GM12878 (cell line): Measurements from ENCODE around the gene GGCX. TPM values are rescaled to one million over a fixed set of nuclear protein-coding genes. Genes with fewer than 3 reads are reported as not detected.

Source experiments
- ATAC-seq: fragments of 200-7000 bp; cut with Tn5 transposase; 3 replicates; pipeline ENCODE4 v1.9.1; 2020; ENCODE audit warnings: mild to moderate bottlenecking, moderate library complexity
- BruUV-seq: library from RNA; stranded (reverse); fragments of 400-500 nt; replicated peaks from 2 replicates; lab custom pipeline; 2021; lab: Mats Ljungman, UMichigan
- CTCF ChIA-PET: fragments of 300-600 bp; sonication (Branson Sonifier 250); formaldehyde crosslinking; extraction: SDS; loops from one replicate; lab custom pipeline; 2021; ENCODE audit warnings: inconsistent platforms; lab: Yijun Ruan, JAX
- POLR2A ChIA-PET: fragments of 350-600 bp; formaldehyde crosslinking; extraction: SDS; loops from one replicate; lab custom pipeline; 2021; ENCODE audit warnings: inconsistent platforms; lab: Charles Lee
- RAD21 ChIA-PET: fragments of 300-600 bp; sonication (Branson Sonifier 250); formaldehyde crosslinking; loops from one replicate; lab custom pipeline; 2023; ENCODE audit warnings: antibody characterized with exemption; ENCODE audit not compliant: unreplicated experiment; lab: Charles Lee
- SMC1A ChIA-PET: fragments of 300-600 bp; sonication (Branson Sonifier 250); formaldehyde crosslinking; loops from one replicate; lab custom pipeline; 2023; ENCODE audit not compliant: unreplicated experiment, uncharacterized antibody; lab: Charles Lee
- DNase-seq: peaks from one replicate; pipeline ENCODE4 v3.0.0-alpha.2; 2011; ENCODE audit warnings: low read depth, low spot score
- FAIRE-seq: peaks from 3 replicates; lab custom pipeline; 2011; peaks lifted over from hg19 to GRCh38; lab: Jason Lieb, UNC
- H2AFZ ChIP-seq: 2 replicates; pipeline ENCODE4 v1.6.0; 2011; ENCODE audit warnings: low read depth, low read length, control low read depth; ENCODE audit not compliant: control insufficient read depth
- H3K27ac ChIP-seq: 2 replicates; pipeline ENCODE4 v1.5.1; 2011; ENCODE audit warnings: control low read depth; ENCODE audit not compliant: control insufficient read depth, insufficient read depth
- H3K27me3 ChIP-seq, 2 experiments: replicated peaks in 1 of 2; 2 replicates each; pipeline versions ENCODE4 v1.6.0 to v1.6.1; 2011; ENCODE audit warnings: low read length in 1 of 2; ENCODE audit not compliant: control insufficient read depth in 2 of 2, insufficient read depth in 2 of 2
- H3K36me3 ChIP-seq, 2 experiments: 2 replicates each; pipeline ENCODE4 v1.5.1; 2011; ENCODE audit warnings: low read length in 1 of 2; ENCODE audit not compliant: control insufficient read depth in 2 of 2, insufficient read depth in 2 of 2
- H3K4me1 ChIP-seq: 2 replicates; pipeline ENCODE4 v1.6.1; 2011; ENCODE audit warnings: mild to moderate bottlenecking, low read length, moderate library complexity, mixed read lengths; ENCODE audit not compliant: control insufficient read depth, insufficient read depth
- H3K4me2 ChIP-seq: 2 replicates; pipeline ENCODE4 v1.6.0; 2011; ENCODE audit warnings: control low read depth; ENCODE audit not compliant: control insufficient read depth, insufficient read depth
- H3K4me3 ChIP-seq: fragments of 200-600 bp; sonication (generic); 2 replicates; pipeline ENCODE4 v1.5.1; 2016
- H3K79me2 ChIP-seq: 2 replicates; pipeline ENCODE4 v1.6.0; 2011; ENCODE audit warnings: low read length; ENCODE audit not compliant: control insufficient read depth, insufficient read depth
- H3K9ac ChIP-seq: 2 replicates; pipeline ENCODE4 v1.8.0; 2011; ENCODE audit warnings: low read length, control low read depth, mixed read lengths; ENCODE audit not compliant: control insufficient read depth, insufficient read depth
- H3K9me3 ChIP-seq: replicated peaks from 3 replicates; pipeline ENCODE4 v1.5.1; 2011; ENCODE audit warnings: mild to moderate bottlenecking, low read length; ENCODE audit not compliant: control insufficient read depth, insufficient read depth
- H4K20me1 ChIP-seq: 2 replicates; pipeline ENCODE4 v1.6.0; 2011; ENCODE audit not compliant: control insufficient read depth, insufficient read depth
- ATF7 ChIP-seq: fragments of 450-650 bp; IDR thresholded peaks from 2 replicates; pipeline ENCODE4 v1.6.1; 2016; ENCODE audit warnings: low read depth, mild to moderate bottlenecking
- SKIL ChIP-seq: fragments of 450-650 bp; IDR thresholded peaks from 2 replicates; pipeline ENCODE4 v1.6.1; 2017; ENCODE audit warnings: mild to moderate bottlenecking, low read depth, inconsistent platforms; ENCODE audit not compliant: poor library complexity, severe bottlenecking
- STAT1 ChIP-seq: fragments of 450-650 bp; conservative IDR thresholded peaks from 2 replicates; pipeline ENCODE4 v1.6.1; 2014; ENCODE audit warnings: antibody characterized with exemption, mild to moderate bottlenecking
- YBX1 ChIP-seq: fragments of 450-650 bp; IDR thresholded peaks from 2 replicates; pipeline ENCODE4 v1.6.1; 2016; ENCODE audit warnings: antibody characterized with exemption
- YY1 ChIP-seq: IDR thresholded peaks from 2 replicates; pipeline ENCODE4 v1.6.1; 2011; ENCODE audit warnings: low read depth, mild to moderate bottlenecking, low read length
- WGBS: methylation state at CpG from one replicate; pipeline ENCODE4 v1.1.6; 2016; ENCODE audit warnings: low lambda C conversion rate; ENCODE audit not compliant: insufficient replicate concordance, insufficient coverage; ENCODE audit errors: missing lambda C conversion rate; 5-methylcytosine and 5-hydroxymethylcytosine counted together
- in situ Hi-C: fragments of 300-500 bp; cut with MboI; formaldehyde crosslinking; loops from 9 replicates; pipeline ENCODE4 v1.14.3; 2018; ENCODE audit warnings: mixed read lengths
- intact Hi-C: fragments of 100-400 bp; cut with micrococcal nuclease; formaldehyde crosslinking; loops from one replicate; pipeline ENCODE4 v1.14.2; 2022; ENCODE audit not compliant: unreplicated experiment
- polyA plus RNA-seq, 11 experiments: library from polyadenylated mRNA; depleted of rRNA in 4 of 11; unstranded in 6 of 11; stranded (reverse) in 5 of 11; fragments of >200 nt; fragmentation: Nextera tagmentation in 4 of 11; fragmentation: Illumina TruSeq in 1 of 11; extraction: Ambion mirVana in 4 of 11; extraction: Trizol in 1 of 11; gene quantifications; 1 replicate in 1 of 11; 2 replicates in 10 of 11; pipeline versions ENCODE4 v1.2.1 to v1.2.3, GENCODE V29; 2011 to 2016; ENCODE audit warnings: inconsistent platforms in 2 of 11, missing spikeins in 2 of 11, low read depth in 1 of 11
- total RNA-seq, 4 experiments: library from RNA; depleted of rRNA in 3 of 4; stranded (reverse); fragments of >200 nt in 3 of 4; fragmentation: Illumina TruSeq in 1 of 4; extraction: Trizol in 1 of 4; gene quantifications; 2 replicates each; pipeline versions ENCODE4 v1.2.1 to v1.2.3, GENCODE V29; 2013 to 2021
- TF ChIP-seq, protein P1 (sequence below): fragments of 450-650 bp; formaldehyde crosslinking; IDR thresholded peaks from 2 replicates; pipeline ENCODE4 v1.5.0; 2022; ENCODE audit warnings: mild to moderate bottlenecking, missing genetic modification characterization

The GGCX gene
- total and polyA plus RNA-seq, 10 of the 15 experiments (the other 5 are each of a cell fraction or from before 2014, with no cell fraction given) = 18.1 to 52.7 (median 25.0) TPM

- TF ChIP-seq, protein P1, sequence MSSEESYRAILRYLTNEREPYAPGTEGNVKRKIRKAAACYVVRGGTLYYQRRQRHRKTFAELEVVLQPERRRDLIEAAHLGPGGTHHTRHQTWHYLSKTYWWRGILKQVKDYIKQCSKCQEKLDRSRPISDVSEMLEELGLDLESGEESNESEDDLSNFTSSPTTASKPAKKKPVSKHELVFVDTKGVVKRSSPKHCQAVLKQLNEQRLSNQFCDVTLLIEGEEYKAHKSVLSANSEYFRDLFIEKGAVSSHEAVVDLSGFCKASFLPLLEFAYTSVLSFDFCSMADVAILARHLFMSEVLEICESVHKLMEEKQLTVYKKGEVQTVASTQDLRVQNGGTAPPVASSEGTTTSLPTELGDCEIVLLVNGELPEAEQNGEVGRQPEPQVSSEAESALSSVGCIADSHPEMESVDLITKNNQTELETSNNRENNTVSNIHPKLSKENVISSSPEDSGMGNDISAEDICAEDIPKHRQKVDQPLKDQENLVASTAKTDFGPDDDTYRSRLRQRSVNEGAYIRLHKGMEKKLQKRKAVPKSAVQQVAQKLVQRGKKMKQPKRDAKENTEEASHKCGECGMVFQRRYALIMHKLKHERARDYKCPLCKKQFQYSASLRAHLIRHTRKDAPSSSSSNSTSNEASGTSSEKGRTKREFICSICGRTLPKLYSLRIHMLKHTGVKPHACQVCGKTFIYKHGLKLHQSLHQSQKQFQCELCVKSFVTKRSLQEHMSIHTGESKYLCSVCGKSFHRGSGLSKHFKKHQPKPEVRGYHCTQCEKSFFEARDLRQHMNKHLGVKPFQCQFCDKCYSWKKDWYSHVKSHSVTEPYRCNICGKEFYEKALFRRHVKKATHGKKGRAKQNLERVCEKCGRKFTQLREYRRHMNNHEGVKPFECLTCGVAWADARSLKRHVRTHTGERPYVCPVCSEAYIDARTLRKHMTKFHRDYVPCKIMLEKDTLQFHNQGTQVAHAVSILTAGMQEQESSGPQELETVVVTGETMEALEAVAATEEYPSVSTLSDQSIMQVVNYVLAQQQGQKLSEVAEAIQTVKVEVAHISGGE (CRISPR knock-in tag) = no peak
- no peak for TF ChIP-seq YBX1
- no peak for TF ChIP-seq SKIL
- no peak for TF ChIP-seq STAT1
- no peak for TF ChIP-seq ATF7
- TF ChIP-seq YY1 = no peak
- Histone ChIP-seq H3K27ac (no peak overlapping the region), H3K36me3 (no peaks in the 10 kb centered on the region), H3K4me3 (no peak overlapping the region), H3K4me1 (no peaks in the 10 kb centered on the region; the same call in 1 of the 2 replicates), H2AFZ (no peak overlapping the region), H3K4me2 (no peak overlapping the region), H4K20me1 (no peaks in the 10 kb centered on the region), H3K9me3 (no peaks in the 10 kb centered on the region), H3K79me2 (no peaks in the 10 kb centered on the region), H3K27me3 (no peaks in the 10 kb centered on the region), H3K9ac (no peak overlapping the region)
- DNase-seq (no peak), FAIRE-seq (no peak), ATAC-seq (no peak)
- ChIA-PET POLR2A (interaction anchor here (0.6 to 1.3 kb wide), 2 partner anchors 11 to 1000 kb away, joined by 3 read pairs; no protein-coding TSS in a partner anchor), SMC1A (interaction anchor here (1.0 kb wide), 2 partner anchors 12 to 14 kb away, joined by 3 to 5 read pairs; no protein-coding TSS in a partner anchor), RAD21 (interaction anchor here (1.0 kb wide), 1 partner anchor 29 kb away, joined by 3 read pairs; no protein-coding TSS in a partner anchor), CTCF (interaction anchor here (0.9 to 1.0 kb wide), 3 partner anchors 28 to 114 kb away, joined by 3 to 4 read pairs (median 3); no protein-coding TSS in a partner anchor)
- 38% methylated on average over 8 of the region's 8 CpGs for WGBS
- in situ Hi-C loops = no loop called here
- no TSS peak for BruUV-seq
- intact Hi-C loops = no loop called here
These were observed 38.0 kb downstream of the GGCX start for GRCh38 chr2:85523062-85523902.
